A673 (cell line): ENCODE measurements around the gene IGFBPL1. TPM values are rescaled to one million over a fixed set of nuclear protein-coding genes. Genes with fewer than 3 reads are reported as not detected.

Experiments used
- total RNA-seq: library from RNA; stranded (reverse); gene quantifications from 2 replicates; pipeline ENCODE4 v1.2.3, GENCODE V29; 2021

Gene IGFBPL1
- total RNA-seq, 1 experiment from 2014 or later: 0.90 TPM

Other genes with a start within 250 kb of the IGFBPL1 start
- 29.0 and 33.1 TPM in 2 replicates for gene ALDH1B1, start 31.8 kb downstream of the IGFBPL1 start, total RNA-seq
- gene ANKRD18A, start 196.1 kb upstream of the IGFBPL1 start, total RNA-seq: not detected in 2 replicates